Measurements from ENCODE around the gene TTC32.
"Not testable (repeated sequence)": the region's sequence is repeated elsewhere in the genome, so short reads cannot be mapped to it uniquely, and the experiment has no call there.

The TTC32 gene

DNA sequence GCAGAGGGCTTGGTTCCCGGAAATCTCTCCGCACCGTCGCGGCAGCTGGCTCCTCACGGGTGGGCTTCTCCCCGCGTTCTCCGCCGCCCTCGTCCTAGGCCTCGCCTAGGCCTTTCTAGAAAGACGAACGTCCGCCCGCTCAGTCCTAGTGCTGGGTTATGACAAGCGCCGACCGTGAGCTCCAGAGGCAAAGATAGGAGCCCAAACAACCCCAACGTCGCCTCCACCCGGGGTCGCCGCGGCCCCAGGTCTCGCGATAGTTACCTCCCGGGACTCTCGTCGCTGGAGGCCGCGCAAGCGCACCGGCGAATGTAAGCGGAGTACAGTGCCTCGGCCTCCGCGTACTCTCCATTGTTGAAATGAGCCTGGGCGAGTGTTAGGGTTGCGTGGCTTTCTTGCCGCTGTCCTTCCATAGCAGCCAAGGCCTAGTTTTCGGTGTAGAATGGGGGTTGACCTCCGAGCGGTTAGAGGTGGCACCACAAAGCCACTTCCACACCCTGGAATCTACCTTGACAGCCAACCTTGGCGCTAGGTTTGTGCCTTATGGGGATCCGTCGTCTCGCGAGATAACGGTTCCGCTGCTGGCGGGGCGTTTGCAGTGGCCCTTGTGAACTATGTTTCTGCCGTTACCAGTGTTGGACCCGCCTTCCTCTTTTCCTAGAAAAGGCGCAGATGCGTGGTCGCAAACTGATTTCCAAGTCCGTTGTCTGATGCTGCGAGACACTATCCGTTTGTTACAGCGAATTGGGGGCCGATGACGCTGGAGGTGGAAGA, at the start of gene TTC32:
Gene TTC32 (minus strand): TSS at position 542 of the 774 bp plus-strand sequence. CDS start 129 bp downstream, at position 413.
- DNase-seq, result peak; percentile 95

DNA sequence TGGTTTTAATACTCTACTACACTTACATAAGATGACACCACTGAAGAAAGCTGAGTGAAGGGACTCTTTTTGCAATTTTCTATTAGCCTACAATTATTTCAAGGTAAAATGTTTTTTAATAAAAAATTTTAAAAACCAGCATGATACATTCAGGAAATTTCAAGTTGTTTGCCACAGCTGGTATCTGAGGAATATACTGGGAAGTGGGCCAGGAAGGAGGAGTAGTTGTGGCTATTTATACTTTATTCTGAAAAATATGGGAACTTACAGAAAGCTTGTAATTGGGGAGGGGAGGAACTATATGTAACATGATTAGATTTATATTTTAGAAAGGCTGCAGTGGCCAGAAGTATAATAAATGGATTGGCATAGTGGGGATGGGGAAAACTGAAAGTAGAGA, 47.3 kb upstream of the TTC32 start:
- DNase-seq, result no peak

- no peak for DNase-seq
These were observed 45.6 kb upstream of the TTC32 start for GRCh38 chr2:19947184-19947940.

GRCh38 chr2:19944205-19944845, 42.5 kb upstream of the TTC32 start:
- no peak for DNase-seq

DNA sequence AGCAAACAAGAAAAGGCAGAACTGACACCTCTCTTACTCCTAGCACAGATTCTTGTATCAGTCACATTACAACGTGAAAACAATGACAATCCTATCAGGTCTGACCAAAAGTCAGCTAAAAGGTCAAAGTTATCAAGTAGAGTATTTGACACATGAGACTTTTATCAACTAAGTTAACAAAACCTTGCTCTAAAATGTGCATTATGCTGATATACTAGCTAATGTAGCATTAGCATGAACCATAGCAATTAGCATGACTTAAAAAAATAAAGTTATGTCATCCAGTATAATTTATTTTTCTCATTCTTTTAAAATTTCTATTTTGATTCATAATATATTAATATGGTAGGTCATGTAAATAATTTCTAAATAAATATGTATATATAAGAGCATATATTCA, 41.4 kb upstream of the TTC32 start:
- no peak for DNase-seq

GRCh38 chr2:19942199-19942598, 40.4 kb upstream of the TTC32 start:
- no peak for DNase-seq

DNA sequence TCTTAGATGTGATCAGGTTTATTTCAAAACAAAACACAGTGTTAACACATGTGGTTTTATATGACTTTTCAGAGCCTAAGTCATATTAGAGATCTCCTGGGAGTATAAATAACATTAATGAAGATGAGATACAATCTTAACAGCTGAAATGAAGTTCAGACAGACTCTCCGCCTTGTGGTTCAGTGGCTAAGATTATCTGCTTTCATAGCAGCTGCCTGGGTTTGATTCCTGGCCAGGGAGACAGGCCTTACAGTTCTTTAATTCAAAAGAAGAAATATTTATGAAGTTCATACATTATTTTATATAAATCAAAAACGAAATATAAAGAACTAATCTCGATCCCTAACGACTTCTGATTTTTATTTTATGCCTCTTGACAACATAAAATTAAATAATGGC, 35.2 kb upstream of the TTC32 start:
- no peak for DNase-seq

- no peak for DNase-seq
These were observed 34.4 kb upstream of the TTC32 start for GRCh38 chr2:19936203-19936602.

DNA sequence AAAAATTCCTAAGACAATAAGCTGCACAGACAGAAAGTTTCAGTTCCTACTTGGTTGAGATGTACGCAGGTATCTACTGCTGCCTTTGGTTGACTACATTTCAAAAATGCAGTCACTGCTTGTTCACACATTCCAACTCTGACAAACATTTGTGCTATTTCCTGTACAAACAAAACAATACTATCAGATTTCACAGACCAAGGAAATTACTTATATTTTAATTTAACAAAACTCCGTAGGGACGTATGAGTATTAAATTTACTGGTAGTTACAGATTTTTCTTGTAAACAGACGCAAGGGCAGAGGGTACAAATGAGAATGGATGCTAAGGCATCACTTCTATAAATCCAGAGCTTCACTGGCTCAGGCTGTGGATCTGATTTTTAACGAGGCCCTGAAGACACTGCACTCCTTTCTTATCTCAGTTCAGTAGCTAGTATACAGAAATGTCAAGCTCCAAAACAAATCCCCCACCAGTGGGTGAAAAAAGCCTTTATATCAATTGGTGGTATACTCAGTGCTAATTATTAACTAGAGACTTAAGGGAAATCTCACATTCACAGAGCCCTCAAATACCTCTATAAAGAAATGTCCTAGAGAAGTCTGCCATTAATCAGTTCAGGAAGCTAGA, 31.7 kb upstream of the TTC32 start:
- DNase-seq, result peak; percentile 89

GRCh38 chr2:19932928-19933327, 31.1 kb upstream of the TTC32 start:
- DNase-seq, result peak; percentile 58

DNA sequence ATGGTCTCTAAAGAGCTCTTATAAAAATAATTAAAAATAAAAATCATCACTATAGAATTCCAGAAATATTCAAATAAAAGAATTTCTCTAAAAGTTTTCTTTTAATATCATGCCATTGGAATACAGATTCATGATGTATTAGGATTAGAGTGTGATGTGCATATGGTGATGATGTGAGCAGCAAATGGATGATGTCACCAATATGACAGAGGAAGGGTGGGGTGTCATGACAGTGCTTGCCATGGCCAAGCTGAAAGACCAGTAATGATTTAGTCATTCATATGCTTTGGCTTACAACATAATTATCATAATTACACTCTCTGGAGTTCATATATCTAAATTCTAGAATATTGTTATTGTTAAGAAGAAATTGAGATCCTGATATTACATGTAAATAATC, 27.4 kb upstream of the TTC32 start:
- DNase-seq, result no peak

GRCh38 chr2:19927816-19928215, 26.0 kb upstream of the TTC32 start:
- DNase-seq, result not testable (repeated sequence)

- DNase-seq, result not testable (repeated sequence)
These were observed 22.7 kb upstream of the TTC32 start for GRCh38 chr2:19924526-19924925.

DNA sequence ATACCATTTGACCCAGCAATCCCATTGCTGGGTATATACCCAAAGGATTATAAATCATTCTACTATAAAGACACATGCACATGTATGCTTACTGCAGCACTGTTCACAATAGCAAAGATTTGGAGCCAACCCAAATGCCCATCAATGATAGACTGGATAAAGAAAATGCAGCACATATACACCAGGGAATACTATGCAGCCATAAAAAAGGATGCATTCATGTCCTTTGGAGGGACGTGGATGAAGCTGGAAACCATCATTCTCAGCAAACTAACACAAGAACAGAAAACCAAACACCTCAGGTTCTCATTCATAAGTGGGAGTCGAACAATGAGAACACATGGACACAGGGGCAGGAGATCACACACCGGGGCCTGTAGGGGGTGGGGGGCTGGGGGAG, 20.4 kb upstream of the TTC32 start:
- DNase-seq, result not testable (repeated sequence)

DNA sequence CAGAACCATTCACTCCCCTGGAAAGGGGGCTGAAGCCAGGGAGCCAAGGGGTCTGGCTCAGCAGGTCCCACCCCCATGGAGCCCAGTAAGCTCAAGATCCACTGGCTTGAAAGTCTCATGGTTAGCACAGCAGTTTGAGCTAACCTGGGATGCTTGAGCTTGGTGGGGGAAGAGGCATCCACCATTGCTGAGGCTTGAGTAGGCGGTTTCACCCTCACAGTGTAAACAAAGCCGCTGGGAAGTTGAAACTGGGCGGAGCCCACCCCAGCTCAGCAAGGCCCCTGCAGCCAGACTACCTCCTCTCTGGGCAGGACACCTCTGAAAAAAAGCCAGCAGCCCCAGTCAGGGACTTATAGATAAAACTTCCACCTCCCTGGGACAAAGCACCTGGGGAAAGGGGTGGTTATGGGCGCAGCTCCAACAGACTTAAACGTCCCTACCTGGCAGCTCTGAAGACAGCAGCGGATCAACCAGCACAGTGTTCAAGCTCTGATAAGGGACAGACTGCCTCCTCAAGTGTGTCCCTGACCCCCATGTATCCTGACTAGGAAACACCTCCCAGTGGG, 14.7 kb upstream of the TTC32 start:
- no peak for DNase-seq

DNA sequence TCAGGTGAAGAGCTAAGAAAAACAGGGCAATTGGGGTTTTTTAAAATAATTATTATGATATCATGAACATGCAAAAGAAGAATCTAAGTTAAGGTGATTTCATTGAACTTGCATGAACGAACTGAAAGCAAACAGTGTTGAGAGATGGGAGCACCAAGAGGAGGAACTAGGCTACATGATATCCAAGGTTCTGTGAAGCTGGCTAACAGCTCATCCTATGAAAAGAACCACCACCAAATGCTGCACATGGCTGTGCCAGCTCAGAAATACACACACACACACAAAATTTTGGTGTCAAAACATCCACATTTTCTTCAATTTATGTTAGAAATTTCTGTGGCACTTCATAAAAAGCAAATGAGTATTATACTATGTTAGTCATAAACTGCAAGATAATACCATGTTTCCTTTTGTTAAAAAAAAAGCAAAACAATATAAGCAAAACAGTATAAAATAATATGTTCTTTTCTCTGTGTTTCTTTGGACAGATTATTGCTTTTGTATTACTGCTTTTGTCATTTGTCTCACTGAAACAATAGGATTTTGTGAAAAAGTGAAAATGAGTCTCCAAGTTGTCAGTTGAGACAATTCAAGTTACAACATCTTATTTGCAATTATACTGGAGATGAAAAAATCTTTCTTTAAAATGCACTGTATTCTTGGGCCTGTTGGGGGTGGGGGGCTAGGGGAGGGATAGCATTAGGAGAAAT, 12.6 kb upstream of the TTC32 start:
- no peak for DNase-seq

DNA sequence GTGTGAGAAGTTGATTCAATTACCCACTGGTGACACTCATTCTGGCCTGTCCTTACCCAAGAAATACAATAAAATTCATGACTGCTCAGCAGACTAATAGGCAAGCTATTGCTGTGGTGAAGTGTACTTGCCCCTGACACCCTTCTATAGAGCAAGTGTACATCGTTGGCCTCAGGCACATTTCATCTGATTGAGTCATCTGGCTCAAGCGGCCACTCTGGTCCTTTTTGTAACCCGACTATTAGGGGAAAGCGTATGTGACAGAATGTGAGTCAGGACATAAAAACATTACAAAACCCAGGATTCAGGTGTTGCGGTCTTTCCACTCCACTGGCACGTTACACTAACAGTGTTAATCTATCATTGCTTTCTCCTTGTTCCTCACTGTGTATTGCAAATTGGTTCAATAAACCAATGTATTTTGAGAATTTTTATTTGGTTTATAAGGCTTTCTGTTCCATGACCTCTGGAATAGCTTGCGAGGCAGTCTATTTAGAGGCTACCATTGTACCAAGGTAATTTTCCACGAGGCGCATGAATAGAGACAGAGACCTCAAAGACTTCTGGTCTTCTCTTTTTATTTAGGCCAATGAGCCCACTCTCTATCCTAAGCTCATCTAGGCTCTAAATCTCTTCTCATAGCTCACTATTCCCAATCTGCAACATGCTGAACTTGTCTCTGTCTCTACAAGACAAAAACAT, 10.2 kb upstream of the TTC32 start:
- DNase-seq, result peak; percentile 62

DNA sequence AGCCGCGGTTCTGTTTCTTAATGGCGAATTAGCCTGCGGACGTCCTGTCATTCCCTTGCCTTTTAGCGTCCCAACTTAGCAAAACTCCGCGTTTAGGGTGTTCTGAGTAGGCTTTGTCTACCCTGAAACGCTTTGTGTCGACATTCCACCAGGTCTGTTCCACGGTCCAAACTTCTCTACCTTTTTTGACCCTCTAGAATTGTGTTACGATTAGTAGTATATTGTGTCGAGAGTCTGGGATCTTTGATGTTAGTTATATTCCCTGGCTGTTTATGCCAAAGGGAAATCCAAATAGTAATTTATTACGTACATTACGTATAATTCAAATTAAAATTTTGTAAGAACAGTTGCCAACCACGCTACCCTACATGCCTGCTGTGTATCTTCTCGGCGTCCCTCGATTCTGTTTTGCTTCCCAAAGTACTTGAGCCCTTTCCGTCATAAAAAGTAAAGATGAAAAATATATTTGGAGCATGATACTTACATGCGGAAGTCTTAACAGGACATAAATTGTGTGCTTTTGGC, 495 bp upstream of the TTC32 start:
- peak; percentile 44 for DNase-seq

- DNase-seq, result no peak
These were observed 797 bp downstream of the TTC32 start for GRCh38 chr2:19900931-19901441.

- DNase-seq, result peak; percentile 37
These were observed 1.5 kb downstream of the TTC32 start for GRCh38 chr2:19899985-19900930.
